Adipocyte (in vitro differentiated cells): ENCODE measurements around the gene CTDP1.
A peak's percentile ranks its signal among the peaks of the same experiment; 100 is the strongest.
"Not testable (repeated sequence)": the region's sequence is repeated elsewhere in the genome, so short reads cannot be mapped to it uniquely, and the experiment has no call there.

Source experiments
- DNase-seq: peaks from one replicate; pipeline ENCODE4 v3.0.0-alpha.2; 2015; ENCODE audit warnings: low read depth
- H3K27me3 ChIP-seq: replicated peaks from 2 replicates; pipeline ENCODE4 v1.7.0; 2013; ENCODE audit warnings: mild to moderate bottlenecking, low read length, moderate library complexity; ENCODE audit not compliant: control insufficient read depth, insufficient read depth
- H3K36me3 ChIP-seq: 2 replicates; pipeline ENCODE4 v1.7.0; 2013; ENCODE audit warnings: low read length, mild to moderate bottlenecking, moderate library complexity; ENCODE audit not compliant: control insufficient read depth, insufficient read depth, severe bottlenecking
- H3K4me1 ChIP-seq: 2 replicates; pipeline ENCODE4 v1.7.0; 2013; ENCODE audit warnings: mild to moderate bottlenecking, low read length, moderate library complexity; ENCODE audit not compliant: control insufficient read depth, insufficient read depth
- H3K4me3 ChIP-seq: 2 replicates; pipeline ENCODE4 v1.7.0; 2013; ENCODE audit warnings: mild to moderate bottlenecking, low read length, moderate library complexity
- H3K9ac ChIP-seq: 2 replicates; pipeline ENCODE4 v1.7.0; 2013; ENCODE audit warnings: mild to moderate bottlenecking, low read length, moderate library complexity
- H3K9me3 ChIP-seq: 2 replicates; pipeline ENCODE4 v1.7.0; 2013; ENCODE audit warnings: mild to moderate bottlenecking, low read length, moderate library complexity; ENCODE audit not compliant: control insufficient read depth

Gene CTDP1

DNA sequence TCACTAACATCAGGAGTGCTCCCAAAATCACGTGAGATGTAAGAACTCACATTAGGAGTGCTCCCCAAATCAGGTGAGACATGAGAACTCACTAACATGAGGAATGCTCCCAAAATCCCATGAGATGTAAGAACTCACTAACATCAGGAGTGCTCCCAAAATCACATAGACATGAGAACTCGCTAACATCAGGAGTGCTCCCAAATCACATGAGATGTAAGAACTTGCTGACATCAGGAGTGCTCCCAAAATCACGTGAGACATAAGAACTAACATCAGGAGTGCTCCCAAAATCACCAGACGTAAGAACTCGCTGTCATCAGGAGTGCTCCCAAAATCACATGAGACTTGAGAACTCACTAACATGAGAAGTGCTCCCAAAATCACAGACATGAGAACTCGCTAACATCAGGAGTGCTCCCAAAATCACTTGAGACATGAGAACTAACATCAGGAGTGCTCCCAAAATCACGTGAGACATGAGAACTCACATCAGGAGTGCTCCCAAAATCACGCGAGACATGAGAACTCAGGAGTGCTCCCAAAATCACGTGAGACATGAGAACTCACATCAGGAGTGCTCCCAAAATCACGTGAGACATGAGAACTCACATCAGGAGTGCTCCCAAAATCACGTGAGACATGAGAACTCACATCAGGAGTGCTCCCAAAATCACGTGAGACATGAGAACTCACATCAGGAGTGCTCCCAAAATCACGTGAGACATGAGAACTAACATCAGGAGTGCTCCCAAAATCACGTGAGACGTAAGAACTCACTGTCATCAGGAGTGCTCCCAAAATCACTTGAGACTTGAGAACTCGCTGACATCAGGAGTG, 52.5 kb downstream of the CTDP1 start:
- not testable (repeated sequence) for DNase-seq, H3K4me1 ChIP-seq, H3K9ac ChIP-seq, H3K27me3 ChIP-seq
- Histone ChIP-seq H3K36me3 (peaks cover 90% of the 10 kb centered on the region), H3K4me3 (peak overlapping the region; percentile 71), H3K9me3 (peaks cover 87% of the 10 kb centered on the region)

DNA sequence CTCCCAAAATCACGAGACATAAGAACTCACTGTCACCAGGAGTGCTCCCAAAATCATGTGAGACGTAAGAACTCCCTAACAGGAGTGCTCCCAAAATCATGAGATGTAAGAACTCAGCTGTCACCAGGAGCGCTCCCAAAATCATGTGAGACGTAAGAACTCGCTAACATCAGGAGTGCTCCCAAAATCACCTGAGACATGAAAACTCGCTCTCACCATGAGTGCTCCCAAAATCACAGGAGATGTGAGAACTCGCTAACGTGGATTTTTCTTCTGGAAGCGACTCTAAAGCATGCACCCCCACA, 53.1 kb downstream of the CTDP1 start:
- Histone ChIP-seq H3K4me1 (no peaks in the 10 kb centered on the region), H3K36me3 (peaks cover 96% of the 10 kb centered on the region), H3K4me3 (peak overlapping the region; percentile 55), H3K9ac (no peak overlapping the region), H3K27me3 (no peaks in the 10 kb centered on the region), H3K9me3 (peaks cover 89% of the 10 kb centered on the region)
- DNase-seq: no peak

DNA sequence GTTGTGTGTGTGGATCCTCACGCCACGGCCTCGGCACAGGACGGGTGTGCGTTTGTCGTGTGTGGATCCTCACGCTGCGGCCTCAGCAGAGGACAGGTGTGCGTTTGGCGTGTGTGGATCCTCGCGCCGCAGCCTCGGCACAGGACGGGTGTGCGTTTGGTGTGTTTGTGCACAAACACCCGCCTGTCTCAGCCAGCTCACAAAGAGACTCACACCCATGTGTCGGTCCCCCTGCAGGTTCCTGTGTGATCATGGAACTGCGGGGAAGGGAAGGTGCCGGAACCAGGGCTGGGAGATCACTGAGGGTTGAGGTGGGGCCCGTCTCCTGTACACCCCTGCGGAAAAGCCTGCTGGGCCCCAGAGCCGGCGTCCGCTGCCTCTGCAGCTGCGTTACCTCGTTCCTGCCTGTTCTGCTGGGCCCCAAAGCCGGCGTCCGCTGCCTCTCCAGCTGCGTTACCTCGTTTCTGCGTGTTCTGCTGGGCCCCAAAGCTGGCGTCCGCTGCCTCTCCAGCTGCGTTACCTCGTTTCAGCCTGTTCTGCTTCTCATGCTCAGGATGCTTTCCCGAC, 53.6 kb downstream of the CTDP1 start:
- peaks cover 98% of the 10 kb centered on the region for H3K36me3 ChIP-seq
- DNase-seq: no peak
- peaks cover 86% of the 10 kb centered on the region for H3K9me3 ChIP-seq
- H3K4me3 ChIP-seq: peak overlapping the region; percentile 55
- no peak overlapping the region for H3K9ac ChIP-seq
- no peaks in the 10 kb centered on the region for H3K4me1 ChIP-seq
- H3K27me3 ChIP-seq: no peaks in the 10 kb centered on the region

GRCh38 chr18:79733986-79734770, 54.6 kb downstream of the CTDP1 start:
- Histone ChIP-seq H3K36me3 (peaks cover 96% of the 10 kb centered on the region), H3K27me3 (no peaks in the 10 kb centered on the region), H3K9ac (no peak overlapping the region), H3K4me1 (no peaks in the 10 kb centered on the region), H3K9me3 (peaks cover 77% of the 10 kb centered on the region), H3K4me3 (peak overlapping the region; percentile 55)
- no peak for DNase-seq

DNA sequence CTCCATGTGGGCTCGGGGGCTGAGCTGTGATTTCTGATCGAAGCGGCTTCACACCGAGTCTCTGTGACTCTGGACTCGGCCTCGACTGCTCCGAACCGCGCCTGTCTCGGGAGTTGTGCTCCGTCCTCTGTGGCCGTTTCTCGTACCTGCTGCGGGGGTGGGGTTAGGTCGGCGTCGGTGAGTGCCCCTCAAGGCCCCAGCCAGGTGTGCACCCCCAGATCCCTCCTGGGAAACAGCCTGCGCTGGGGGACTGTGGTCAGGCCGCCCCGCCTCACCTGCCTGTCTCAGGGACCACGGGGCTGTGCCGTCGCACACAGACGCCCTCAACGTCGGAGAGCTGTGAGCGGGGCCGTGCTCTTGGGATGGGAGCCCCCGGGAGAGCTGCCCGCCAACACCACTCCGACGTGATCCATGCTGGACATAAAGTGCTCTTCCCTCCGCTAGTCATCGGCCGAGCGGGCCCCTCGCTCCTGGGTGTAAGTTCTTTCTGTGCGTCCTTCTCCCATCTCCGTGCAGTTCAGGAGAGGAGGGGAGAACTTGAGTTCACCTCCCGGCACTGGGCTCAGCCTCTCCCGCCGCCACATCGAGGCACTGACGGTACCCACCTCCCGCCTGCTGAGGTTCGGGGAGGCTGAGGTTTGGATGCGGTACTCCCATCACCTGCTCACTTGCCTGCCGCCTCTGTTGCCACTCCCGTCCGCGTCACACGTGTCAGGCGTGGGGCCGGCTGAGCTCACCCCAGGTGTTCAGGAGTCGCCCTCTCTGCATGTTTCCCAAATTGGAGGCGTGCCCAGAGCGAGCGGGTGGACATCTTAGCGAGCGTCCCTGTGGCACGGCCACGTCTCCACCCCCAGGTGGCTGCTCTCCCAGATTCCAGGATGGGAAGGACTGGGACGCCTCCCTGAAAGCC, 55.7 kb downstream of the CTDP1 start:
- Histone ChIP-seq H3K4me1 (no peaks in the 10 kb centered on the region), H3K27me3 (no peaks in the 10 kb centered on the region), H3K9me3 (peaks cover 65% of the 10 kb centered on the region), H3K4me3 (peak overlapping the region; percentile 55), H3K36me3 (peaks cover 88% of the 10 kb centered on the region), H3K9ac (no peak overlapping the region)
- DNase-seq: no peak

DNA sequence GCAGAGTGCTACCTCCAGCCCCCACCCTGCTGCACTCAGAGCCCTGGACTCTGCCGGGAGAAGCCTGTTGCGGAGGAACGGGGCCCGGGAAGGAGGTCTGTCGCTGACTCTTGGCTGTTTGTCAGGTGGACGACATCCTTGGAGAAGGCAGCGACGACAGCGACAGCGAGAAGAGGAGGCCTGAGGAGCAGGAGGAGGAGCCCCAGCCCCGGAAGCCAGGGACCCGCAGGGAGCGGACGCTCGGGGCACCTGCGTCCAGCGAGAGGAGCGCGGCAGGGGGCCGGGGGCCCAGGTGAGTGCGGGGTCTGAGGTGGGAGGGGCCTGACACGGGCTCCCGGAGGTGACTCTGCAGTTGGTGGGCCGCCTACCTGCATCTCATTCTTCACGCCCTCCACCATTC, 56.6 kb downstream of the CTDP1 start:
- Histone ChIP-seq H3K36me3 (peaks cover 88% of the 10 kb centered on the region), H3K4me1 (no peaks in the 10 kb centered on the region), H3K4me3 (no peak overlapping the region), H3K27me3 (no peaks in the 10 kb centered on the region), H3K9me3 (peaks cover 56% of the 10 kb centered on the region), H3K9ac (no peak overlapping the region)
- DNase-seq: no peak

- Histone ChIP-seq H3K36me3 (peaks cover 88% of the 10 kb centered on the region), H3K9ac (no peak overlapping the region), H3K9me3 (peaks cover 50% of the 10 kb centered on the region), H3K27me3 (no peaks in the 10 kb centered on the region), H3K4me3 (no peak overlapping the region), H3K4me1 (no peaks in the 10 kb centered on the region)
- DNase-seq: no peak
Observed at GRCh38 chr18:79736846-79737245, 57.2 kb downstream of the CTDP1 start.

GRCh38 chr18:79737426-79737825, 57.8 kb downstream of the CTDP1 start:
- no peaks in the 10 kb centered on the region for H3K4me1 ChIP-seq
- peaks cover 44% of the 10 kb centered on the region for H3K9me3 ChIP-seq
- H3K4me3 ChIP-seq: no peak overlapping the region
- peaks cover 87% of the 10 kb centered on the region for H3K36me3 ChIP-seq
- DNase-seq: no peak
- no peak overlapping the region for H3K9ac ChIP-seq
- H3K27me3 ChIP-seq: no peaks in the 10 kb centered on the region

GRCh38 chr18:79738041-79738461, 58.4 kb downstream of the CTDP1 start:
- Histone ChIP-seq H3K4me3 (no peak overlapping the region), H3K36me3 (peaks cover 82% of the 10 kb centered on the region), H3K9me3 (peaks cover 38% of the 10 kb centered on the region), H3K4me1 (no peaks in the 10 kb centered on the region), H3K9ac (no peak overlapping the region), H3K27me3 (no peaks in the 10 kb centered on the region)
- DNase-seq: no peak

- H3K27me3 ChIP-seq: no peaks in the 10 kb centered on the region
- no peaks in the 10 kb centered on the region for H3K4me1 ChIP-seq
- no peak overlapping the region for H3K9ac ChIP-seq
- no peak for DNase-seq
- peaks cover 31% of the 10 kb centered on the region for H3K9me3 ChIP-seq
- no peak overlapping the region for H3K4me3 ChIP-seq
- peaks cover 78% of the 10 kb centered on the region for H3K36me3 ChIP-seq
Observed at GRCh38 chr18:79738581-79739439, 59.2 kb downstream of the CTDP1 start.
